K562 (cell line): ENCODE data around the gene CD164L2. TPM values are rescaled to one million over a fixed set of nuclear protein-coding genes. Genes with fewer than 3 reads are reported as not detected.

ENCODE experiments used
- ATAC-seq: fragments of 200-7000 bp; cut with Tn5 transposase; 3 replicates; pipeline ENCODE4 v1.9.1; 2020; ENCODE audit warnings: moderate library complexity
- BruUV-seq: library from RNA; stranded (reverse); fragments of 400-500 nt; replicated peaks from 2 replicates; lab custom pipeline; 2021; lab: Mats Ljungman, UMichigan
- CTCF ChIA-PET: fragments of 300-600 bp; formaldehyde crosslinking; extraction: SDS; loops from one replicate; lab custom pipeline; 2021; ENCODE audit warnings: low intra/inter-chr PET ratio; lab: Yijun Ruan, JAX
- POLR2A ChIA-PET: fragments of 300-600, 350-650 bp; sonication (Branson Sonifier 250); formaldehyde crosslinking; extraction: SDS; loops from one replicate; lab custom pipeline; 2021; ENCODE audit warnings: antibody characterized with exemption, inconsistent platforms; lab: Yijun Ruan, JAX
- DNase-seq, 4 experiments: peaks; one replicate each; pipeline versions ENCODE4 v3.0.0 to v3.0.0-alpha.2; 2011 to 2018; ENCODE audit warnings: low spot score in 3 of 4, mixed read lengths in 3 of 4; ENCODE audit errors: extremely low read depth in 1 of 4
- FAIRE-seq: peaks from 2 replicates; lab custom pipeline; 2011; peaks lifted over from hg19 to GRCh38; lab: Jason Lieb, UNC
- H2AFZ ChIP-seq: 2 replicates; pipeline ENCODE4 v1.6.0; 2011; ENCODE audit warnings: low read depth, low read length, control low read depth, inconsistent platforms
- H3K27ac ChIP-seq: fragments of 200-600 bp; 3 replicates; pipeline ENCODE4 v1.8.0; 2011; ENCODE audit warnings: low read depth, mild to moderate bottlenecking, control low read depth, inconsistent platforms, low read length, moderate library complexity, mixed read lengths; ENCODE audit errors: extremely low read depth
- H3K27me3 ChIP-seq, 2 experiments: fragments of 300-600 bp in 1 of 2; 2 replicates in 1 of 2; 3 replicates in 1 of 2; pipeline versions ENCODE4 v1.6.0 to v1.8.0; 2011; ENCODE audit warnings: inconsistent platforms in 2 of 2, low read length in 2 of 2, mild to moderate bottlenecking in 1 of 2, mixed read lengths in 1 of 2, moderate library complexity in 1 of 2; ENCODE audit not compliant: control insufficient read depth in 2 of 2, insufficient read depth in 2 of 2
- H3K36me3 ChIP-seq: fragments of 300-600 bp; 3 replicates; pipeline ENCODE4 v1.8.0; 2011; ENCODE audit warnings: mild to moderate bottlenecking, low read length, inconsistent platforms; ENCODE audit not compliant: control insufficient read depth, insufficient read depth
- H3K4me1 ChIP-seq, 2 experiments: fragments of 200-600 bp in 1 of 2; replicated peaks in 1 of 2; 2 replicates in 1 of 2; 3 replicates in 1 of 2; pipeline versions ENCODE4 v1.5.1 to v1.8.0; 2011; ENCODE audit warnings: inconsistent platforms in 2 of 2, low read length in 2 of 2, mild to moderate bottlenecking in 1 of 2, mixed read lengths in 1 of 2, moderate library complexity in 1 of 2; ENCODE audit not compliant: control insufficient read depth in 2 of 2, insufficient read depth in 2 of 2
- H3K4me2 ChIP-seq: 2 replicates; pipeline ENCODE4 v1.6.1; 2011; ENCODE audit warnings: low read length, control low read depth, inconsistent platforms, mixed read lengths; ENCODE audit not compliant: insufficient read depth
- H3K4me3 ChIP-seq: fragments of 200-600 bp; sonication (generic), shearing (Covaris generic); 2 replicates; pipeline ENCODE4 v1.5.1; 2016; ENCODE audit warnings: control low read depth, inconsistent platforms
- H3K79me2 ChIP-seq: fragments of 200-600 bp; 3 replicates; pipeline ENCODE4 v1.8.0; 2011; ENCODE audit warnings: low read length, inconsistent platforms; ENCODE audit not compliant: control insufficient read depth, insufficient read depth
- H3K9ac ChIP-seq, 2 experiments: 2 replicates each; pipeline versions ENCODE4 v1.6.0 to v1.6.1; 2011; ENCODE audit warnings: low read depth in 2 of 2, low read length in 2 of 2, control low read depth in 1 of 2, inconsistent platforms in 1 of 2, mild to moderate bottlenecking in 1 of 2, mixed read lengths in 1 of 2; ENCODE audit not compliant: insufficient read depth in 1 of 2
- H3K9me1 ChIP-seq: one replicate; pipeline ENCODE4 v1.6.0; 2011; ENCODE audit warnings: inconsistent platforms, mild to moderate bottlenecking, low read length, moderate library complexity; ENCODE audit not compliant: control insufficient read depth, insufficient read depth
- H3K9me3 ChIP-seq: replicated peaks from 2 replicates; pipeline ENCODE4 v1.5.1; 2011; ENCODE audit warnings: low read depth, low read length, inconsistent platforms; ENCODE audit not compliant: control insufficient read depth, insufficient read depth
- H4K20me1 ChIP-seq: replicated peaks from 2 replicates; pipeline ENCODE4 v1.6.1; 2011; ENCODE audit warnings: low read length, inconsistent platforms, mixed read lengths; ENCODE audit not compliant: control insufficient read depth, insufficient read depth
- NR3C1 ChIP-seq: sonication (generic); formaldehyde crosslinking; IDR thresholded peaks from 2 replicates; pipeline ENCODE4 v1.8.1; 2022; ENCODE audit warnings: missing genetic modification reagents
- ZFP36 ChIP-seq: fragments of 150-350 bp; IDR thresholded peaks from 2 replicates; pipeline ENCODE4 v1.6.1; 2018; ENCODE audit warnings: low read length, low read depth; ENCODE audit not compliant: partially characterized antibody
- ZNF609 ChIP-seq: sonication (generic); formaldehyde crosslinking; IDR thresholded peaks from 2 replicates; pipeline ENCODE4 v1.8.1; 2023; ENCODE audit warnings: missing genetic modification reagents, mild to moderate bottlenecking, borderline replicate concordance
- WGBS: fragments of 100-300 bp; shearing (Covaris generic); methylation state at CpG from one replicate; pipeline ENCODE4 v1.1.6; 2016; ENCODE audit warnings: low coverage, mixed read lengths; ENCODE audit not compliant: insufficient coverage; ENCODE audit errors: missing lambda C conversion rate; 5-methylcytosine and 5-hydroxymethylcytosine counted together
- in situ Hi-C: fragments of 300-500 bp; cut with MboI; formaldehyde crosslinking; loops from 4 replicates; pipeline ENCODE4 v1.15.0; 2018; ENCODE audit warnings: inconsistent platforms, mixed read lengths
- intact Hi-C: fragments of 100-400 bp; cut with micrococcal nuclease; formaldehyde crosslinking; loops from 2 replicates; pipeline ENCODE4 v1.14.2; 2022
- polyA plus RNA-seq, 8 experiments: library from polyadenylated mRNA; depleted of rRNA in 4 of 8; stranded (reverse) in 5 of 8; unstranded in 3 of 8; fragments of >200 nt; fragmentation: Nextera tagmentation in 2 of 8; fragmentation: Illumina TruSeq in 1 of 8; extraction: Ambion mirVana in 2 of 8; extraction: Trizol in 1 of 8; gene quantifications; 2 replicates each; pipeline versions ENCODE4 v1.2.1 to v1.2.3, GENCODE V29; 2011 to 2014; ENCODE audit warnings: inconsistent platforms in 1 of 8, missing spikeins in 1 of 8
- total RNA-seq, 7 experiments: library from RNA; depleted of rRNA in 6 of 7; stranded (reverse); fragments of >200 nt in 6 of 7; fragmentation: Illumina TruSeq in 2 of 7; extraction: Trizol in 2 of 7; gene quantifications; 2 replicates each; pipeline versions ENCODE4 v1.2.1 to v1.2.3, GENCODE V29; 2011 to 2021; ENCODE audit warnings: low replicate concordance in 1 of 7

The CD164L2 gene
- total and polyA plus RNA-seq, 9 of the 15 experiments (the other 6 are each of a cell fraction or from before 2014, with no cell fraction given) = 0.08 to 0.92 (median 0.38) TPM; not detected in 1

- ChIA-PET POLR2A (interaction anchor here (0.6 to 3.3 kb wide), 7 partner anchors 8 to 193 kb away, joined by 3 to 23 read pairs (median 3); partner anchors contain the start of gene AHDC1), CTCF (no interaction called here)
- BruUV-seq = no TSS peak
- no peak overlapping the region for H3K9ac ChIP-seq
- DNase-seq (no peak), ATAC-seq (no peak), FAIRE-seq (no peak)
- intact Hi-C loops = no loop called here
- in situ Hi-C loops = no loop called here
- H3K27me3 ChIP-seq = no peaks in the 10 kb centered on the region
- H3K27ac ChIP-seq = no peak overlapping the region
- H4K20me1 ChIP-seq = no peaks in the 10 kb centered on the region
- H3K4me3 ChIP-seq = no peak overlapping the region
- 83% methylated on average over 2 of the region's 2 CpGs for WGBS
- H3K9me1 ChIP-seq = peaks cover 3% of the 10 kb centered on the region
- H3K4me1 ChIP-seq = no peaks in the 10 kb centered on the region
- no peaks in the 10 kb centered on the region for H3K79me2 ChIP-seq
- H3K9me3 ChIP-seq = no peaks in the 10 kb centered on the region
- H2AFZ ChIP-seq = no peak overlapping the region
- H3K36me3 ChIP-seq = peaks cover 90% of the 10 kb centered on the region
- no peak overlapping the region for H3K4me2 ChIP-seq
- TF ChIP-seq ZNF609 = no peak
- no peak for TF ChIP-seq NR3C1 (CRISPR knock-in tag)
- TF ChIP-seq ZFP36 = no peak
Measured at GRCh38 chr1:27410709-27411108, 27.6 kb upstream of the CD164L2 start.
